ENCODE measurements around the gene AP2A2.

The AP2A2 gene

GRCh38 chr11:996681-997080 lies 71.0 kb downstream of the AP2A2 start:
- DNase-seq (ENCODE audit: low read depth, low spot score): no peak

- DNase-seq (ENCODE audit: low read depth, low spot score): no peak
Observed at GRCh38 chr11:997907-998306, 72.2 kb downstream of the AP2A2 start.

GRCh38 chr11:999009-999408 lies 73.3 kb downstream of the AP2A2 start:
- DNase-seq (ENCODE audit: low read depth, low spot score): no peak

GRCh38 chr11:1000357-1001278 lies 74.9 kb downstream of the AP2A2 start:
- DNase-seq (ENCODE audit: low read depth, low spot score): no peak

- DNase-seq (ENCODE audit: low read depth, low spot score): no peak
Observed at GRCh38 chr11:1001617-1002405, 76.1 kb downstream of the AP2A2 start.

- DNase-seq (ENCODE audit: low read depth, low spot score): no peak
Observed at GRCh38 chr11:1002406-1002984, 76.8 kb downstream of the AP2A2 start.

- no peak for DNase-seq (ENCODE audit: low read depth, low spot score)
Observed at GRCh38 chr11:1003159-1003558, 77.5 kb downstream of the AP2A2 start.

GRCh38 chr11:1005928-1006327 lies 80.3 kb downstream of the AP2A2 start:
- no peak for DNase-seq (ENCODE audit: low read depth, low spot score)

- DNase-seq (ENCODE audit: low read depth, low spot score): no peak
Observed at GRCh38 chr11:1006762-1007161, 81.1 kb downstream of the AP2A2 start.

GRCh38 chr11:1007279-1007678 lies 81.6 kb downstream of the AP2A2 start:
- no peak for DNase-seq (ENCODE audit: low read depth, low spot score)

- DNase-seq (ENCODE audit: low read depth, low spot score): no peak
Observed at GRCh38 chr11:1008001-1008802, 82.5 kb downstream of the AP2A2 start.

GRCh38 chr11:1008803-1009145 lies 83.1 kb downstream of the AP2A2 start:
- DNase-seq (ENCODE audit: low read depth, low spot score): no peak

- DNase-seq (ENCODE audit: low read depth, low spot score): no peak
Observed at GRCh38 chr11:1009371-1009770, 83.7 kb downstream of the AP2A2 start.

GRCh38 chr11:1009991-1010390 lies 84.3 kb downstream of the AP2A2 start:
- DNase-seq (ENCODE audit: low read depth, low spot score): no peak

GRCh38 chr11:1010551-1011319 lies 85.1 kb downstream of the AP2A2 start:
- DNase-seq (ENCODE audit: low read depth, low spot score): no peak

- DNase-seq (ENCODE audit: low read depth, low spot score): no peak
Observed at GRCh38 chr11:1011320-1011698, 85.6 kb downstream of the AP2A2 start.

- no peak for DNase-seq (ENCODE audit: low read depth, low spot score)
Observed at GRCh38 chr11:1012291-1012690, 86.6 kb downstream of the AP2A2 start.

GRCh38 chr11:1012740-1013630 lies 87.3 kb downstream of the AP2A2 start:
- DNase-seq (ENCODE audit: low read depth, low spot score): no peak

GRCh38 chr11:1013631-1013935 lies 87.9 kb downstream of the AP2A2 start:
- DNase-seq (ENCODE audit: low read depth, low spot score): no peak

- no peak for DNase-seq (ENCODE audit: low read depth, low spot score)
Observed at GRCh38 chr11:1014276-1014675, 88.6 kb downstream of the AP2A2 start.

All from iPS DF 19.7 (cell line).